Activated naive CD8-positive, alpha-beta T cell treated with anti-CD3 and anti-CD28 coated beads for 36 hours (primary cell): ENCODE data around the gene AHDC1. TPM values are rescaled to one million over a fixed set of nuclear protein-coding genes. Genes with fewer than 3 reads are reported as not detected.
A peak's percentile ranks its signal among the peaks of the same experiment; 100 is the strongest.

Source experiments
- DNase-seq: peaks from one replicate; pipeline ENCODE4 v3.0.0; 2021
- H3K27ac Mint-ChIP-seq: one replicate; pipeline ENCODE4 v1.8.0; 2022; ENCODE audit warnings: mild to moderate bottlenecking, moderate library complexity, mixed read lengths
- H3K27me3 Mint-ChIP-seq: one replicate; pipeline ENCODE4 v1.8.0; 2022; ENCODE audit warnings: mild to moderate bottlenecking, mixed read lengths
- H3K36me3 Mint-ChIP-seq: one replicate; pipeline ENCODE4 v1.8.0; 2021; ENCODE audit warnings: mild to moderate bottlenecking, mixed read lengths
- H3K4me1 Mint-ChIP-seq: one replicate; pipeline ENCODE4 v1.8.0; 2021; ENCODE audit warnings: mixed read lengths
- H3K4me3 Mint-ChIP-seq: one replicate; pipeline ENCODE4 v1.8.0; 2022; ENCODE audit warnings: mild to moderate bottlenecking, moderate library complexity, mixed read lengths
- H3K9me3 Mint-ChIP-seq: one replicate; pipeline ENCODE4 v1.8.0; 2022; ENCODE audit warnings: mixed read lengths
- total RNA-seq, 2 experiments: library from RNA; stranded (reverse); gene quantifications; one replicate each; pipeline ENCODE4 v1.2.3, GENCODE V29; 2021

The AHDC1 gene
- total RNA-seq, 2 experiments from 2014 or later = 10.0 to 12.0 TPM

DNA sequence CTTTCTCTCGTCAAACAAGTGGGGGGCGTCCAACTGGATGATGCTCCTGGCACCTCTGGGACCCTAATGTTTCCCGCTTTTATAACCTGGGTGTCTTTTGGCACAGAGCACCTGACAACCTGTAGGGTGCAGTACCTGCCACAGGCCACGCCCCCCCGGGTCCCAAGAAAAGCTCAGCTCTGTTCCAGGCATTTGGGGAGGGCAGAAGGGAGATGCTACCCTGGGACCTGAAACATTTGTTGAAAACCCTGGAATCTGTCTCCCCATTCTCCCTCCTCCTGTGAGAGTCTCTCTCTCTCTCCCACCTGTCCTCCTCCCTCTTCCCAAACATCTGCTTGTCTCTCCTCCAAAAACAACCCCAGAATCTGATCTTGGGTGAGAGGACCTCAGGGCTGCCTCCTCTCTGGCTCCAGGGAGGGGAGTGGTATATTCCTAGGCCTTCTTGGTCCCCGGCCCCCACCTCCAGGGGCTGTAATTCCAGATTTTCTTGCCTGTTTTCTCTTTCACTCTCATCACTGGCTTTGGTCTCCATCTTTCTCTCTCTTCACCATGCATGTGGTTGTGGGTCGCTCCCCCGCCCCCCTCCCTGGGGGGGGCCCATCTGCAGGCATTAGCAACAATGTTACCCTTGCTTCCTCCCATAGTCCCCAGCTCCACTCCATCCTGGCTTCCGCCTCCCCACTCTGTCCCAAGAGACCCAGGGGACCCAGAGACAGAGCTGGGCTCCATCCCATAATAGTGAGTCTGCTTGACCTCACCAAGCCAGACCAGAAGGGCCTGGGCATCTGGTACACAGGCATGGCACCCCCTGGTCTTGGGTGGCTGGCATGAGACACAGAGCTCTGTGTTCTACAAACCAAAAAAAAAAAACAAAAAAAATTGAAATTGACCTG lies 4.1 kb downstream of the AHDC1 start:
- H3K27ac Mint-ChIP-seq = no peak overlapping the region
- no peaks in the 10 kb centered on the region for H3K27me3 Mint-ChIP-seq
- no peaks in the 10 kb centered on the region for H3K9me3 Mint-ChIP-seq
- peaks cover 32% of the 10 kb centered on the region for H3K4me1 Mint-ChIP-seq
- no peak overlapping the region for H3K4me3 Mint-ChIP-seq
- H3K36me3 Mint-ChIP-seq = no peaks in the 10 kb centered on the region
- DNase-seq = no peak

- no peaks in the 10 kb centered on the region for H3K27me3 Mint-ChIP-seq
- no peaks in the 10 kb centered on the region for H3K36me3 Mint-ChIP-seq
- peak overlapping the region; percentile 47 for H3K27ac Mint-ChIP-seq
- H3K4me1 Mint-ChIP-seq = peaks cover 32% of the 10 kb centered on the region
- H3K4me3 Mint-ChIP-seq = no peak overlapping the region
- peak; percentile 76 for DNase-seq
- H3K9me3 Mint-ChIP-seq = no peaks in the 10 kb centered on the region
These were observed 4.9 kb downstream of the AHDC1 start for GRCh38 chr1:27598902-27599528.

DNA sequence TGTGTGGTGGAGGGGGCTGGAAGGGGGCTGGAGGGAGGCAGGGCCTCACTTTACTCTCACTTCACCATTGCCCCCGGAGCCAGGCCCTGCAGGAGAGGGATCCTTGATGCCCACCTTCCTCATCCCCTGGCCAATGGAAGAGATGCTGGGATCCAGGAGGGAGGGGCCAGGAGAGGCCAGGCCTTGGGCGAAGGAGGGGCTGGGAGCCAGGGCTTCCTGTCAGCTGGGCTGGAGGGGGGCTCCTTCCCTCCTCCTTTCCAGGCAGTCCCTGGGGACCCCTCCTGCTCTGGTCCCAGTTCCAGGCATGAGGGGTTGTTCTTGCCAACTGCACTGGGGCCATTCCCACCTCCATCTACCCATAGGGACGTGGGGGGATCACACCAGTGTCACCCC lies 5.7 kb downstream of the AHDC1 start:
- peaks cover 32% of the 10 kb centered on the region for H3K4me1 Mint-ChIP-seq
- H3K27ac Mint-ChIP-seq = no peak overlapping the region
- no peaks in the 10 kb centered on the region for H3K36me3 Mint-ChIP-seq
- H3K27me3 Mint-ChIP-seq = no peaks in the 10 kb centered on the region
- no peak overlapping the region for H3K4me3 Mint-ChIP-seq
- no peak for DNase-seq
- no peaks in the 10 kb centered on the region for H3K9me3 Mint-ChIP-seq

DNA sequence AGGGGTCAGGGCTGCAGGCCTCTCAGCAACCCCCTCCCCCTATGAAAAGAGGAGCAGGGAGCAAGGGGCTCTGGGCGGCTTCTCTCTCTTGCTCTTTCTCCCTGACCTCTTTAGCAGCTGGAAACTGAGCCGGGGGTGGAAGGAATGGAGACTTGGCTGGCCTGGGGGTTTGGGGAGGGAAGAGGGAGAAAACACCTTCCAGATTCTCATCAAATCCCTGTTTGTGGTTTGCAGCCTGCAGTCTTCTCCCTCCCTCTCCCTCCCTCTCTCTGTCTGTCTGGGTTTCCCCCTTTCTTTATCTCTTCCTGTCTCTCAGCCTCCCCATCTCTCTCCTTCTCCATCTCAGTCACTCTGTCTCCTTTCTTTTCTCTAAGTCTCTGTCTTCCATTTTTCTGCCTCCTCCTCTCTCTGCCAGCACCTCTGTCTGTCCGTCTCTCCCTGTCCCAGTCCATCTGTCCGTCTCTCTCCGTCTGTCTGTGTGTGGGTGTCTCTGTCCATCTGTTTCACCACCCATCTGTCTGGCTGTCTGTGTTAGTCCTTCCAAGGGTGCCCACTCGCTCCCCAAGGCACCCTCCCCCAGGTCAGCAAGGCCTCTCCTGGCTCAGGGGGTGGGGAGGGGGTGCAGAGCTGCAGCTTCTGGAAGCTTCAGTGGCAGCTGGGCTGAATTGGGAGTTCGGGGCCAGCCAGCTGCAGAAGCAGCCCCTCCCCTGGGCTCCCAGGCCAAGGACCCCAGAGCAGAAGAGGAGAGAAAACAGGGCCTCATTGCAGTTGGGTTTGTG lies 6.2 kb downstream of the AHDC1 start:
- Mint-ChIP-seq H3K36me3 (no peaks in the 10 kb centered on the region), H3K27me3 (no peaks in the 10 kb centered on the region), H3K4me1 (peaks cover 32% of the 10 kb centered on the region), H3K9me3 (no peaks in the 10 kb centered on the region), H3K4me3 (peak overlapping the region; percentile 25), H3K27ac (no peak overlapping the region)
- DNase-seq = no peak

- DNase-seq = no peak
- Mint-ChIP-seq H3K27me3 (no peaks in the 10 kb centered on the region), H3K9me3 (no peaks in the 10 kb centered on the region), H3K36me3 (no peaks in the 10 kb centered on the region), H3K4me1 (peaks cover 28% of the 10 kb centered on the region), H3K27ac (no peak overlapping the region), H3K4me3 (no peak overlapping the region)
These were observed 7.0 kb downstream of the AHDC1 start for GRCh38 chr1:27596986-27597385.

DNA sequence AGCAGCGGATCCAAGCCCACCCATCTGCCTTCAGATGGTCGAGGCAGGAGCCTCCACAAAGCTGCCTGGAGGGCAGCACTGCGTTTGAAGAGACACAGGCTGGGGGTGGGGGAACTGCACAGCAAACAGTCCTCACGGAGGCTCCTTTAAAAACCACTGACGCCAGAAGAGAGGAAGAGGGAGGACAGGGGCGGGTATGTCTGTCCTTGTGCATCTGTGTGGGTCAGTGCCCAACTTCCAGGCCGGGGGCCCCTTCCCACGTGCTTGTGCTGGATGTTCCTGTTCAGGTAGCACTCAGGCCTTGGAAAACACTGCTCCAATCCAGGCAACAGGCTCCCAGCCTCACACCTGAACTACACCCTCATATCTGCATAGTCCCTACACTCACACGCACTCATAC lies 7.7 kb downstream of the AHDC1 start:
- no peaks in the 10 kb centered on the region for H3K9me3 Mint-ChIP-seq
- DNase-seq = no peak
- H3K27ac Mint-ChIP-seq = no peak overlapping the region
- no peaks in the 10 kb centered on the region for H3K36me3 Mint-ChIP-seq
- no peak overlapping the region for H3K4me3 Mint-ChIP-seq
- no peaks in the 10 kb centered on the region for H3K27me3 Mint-ChIP-seq
- peaks cover 24% of the 10 kb centered on the region for H3K4me1 Mint-ChIP-seq

- peak; percentile 23 for DNase-seq
- Mint-ChIP-seq H3K36me3 (no peaks in the 10 kb centered on the region), H3K4me1 (peaks cover 19% of the 10 kb centered on the region), H3K4me3 (no peak overlapping the region), H3K9me3 (no peaks in the 10 kb centered on the region), H3K27me3 (no peaks in the 10 kb centered on the region), H3K27ac (no peak overlapping the region)
These were observed 8.3 kb downstream of the AHDC1 start for GRCh38 chr1:27595597-27595996.

DNA sequence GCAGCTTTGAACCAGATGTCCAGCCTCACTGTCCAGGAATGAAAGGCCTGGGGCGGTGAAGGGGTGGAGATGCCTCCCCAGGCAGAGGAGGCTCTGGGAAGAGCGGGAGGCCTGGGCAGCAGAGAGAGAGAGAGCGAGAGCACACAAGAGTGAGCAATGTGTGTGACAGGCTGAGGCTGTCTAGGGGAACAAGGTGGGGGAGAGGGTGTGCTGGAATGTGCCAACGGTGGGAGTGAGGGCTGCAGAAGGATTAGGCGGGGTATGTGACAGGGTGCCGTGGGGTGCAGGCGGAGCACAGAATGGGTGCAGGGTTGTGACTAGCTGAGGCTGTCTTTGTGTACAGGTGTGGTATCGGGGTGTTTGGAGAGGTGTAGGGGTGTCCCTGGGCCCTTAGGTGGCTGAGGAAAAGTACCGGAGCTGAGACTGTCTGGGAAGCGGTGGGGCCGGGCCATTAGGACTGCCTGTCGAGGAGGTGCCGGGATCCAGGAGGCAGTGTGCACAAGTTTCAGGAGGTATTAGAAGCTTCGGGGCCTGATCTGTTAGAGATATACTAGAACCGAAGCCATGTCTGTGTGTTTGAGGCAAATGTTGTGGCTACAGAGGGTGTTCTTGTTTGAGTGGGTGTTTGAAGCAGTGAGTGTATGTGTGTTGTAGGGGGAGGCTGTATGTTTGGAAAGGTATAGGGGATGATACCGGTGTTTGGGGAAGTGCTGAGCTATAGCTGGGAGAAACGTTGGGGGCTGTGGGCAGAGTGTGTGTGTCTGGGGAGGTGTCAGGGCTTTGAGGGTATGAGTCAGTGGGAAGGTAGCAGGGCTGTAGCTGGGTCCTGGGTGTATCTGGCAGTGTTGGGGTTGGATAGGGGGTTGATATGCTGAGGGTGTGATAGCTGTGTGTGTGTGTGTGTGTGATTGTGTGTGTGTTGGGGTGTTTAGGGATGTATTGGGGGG lies 9.1 kb downstream of the AHDC1 start:
- Mint-ChIP-seq H3K4me1 (peaks cover 11% of the 10 kb centered on the region), H3K4me3 (no peak overlapping the region)

GRCh38 chr1:27593678-27594563 lies 10.0 kb downstream of the AHDC1 start:
- H3K4me3 Mint-ChIP-seq = no peak overlapping the region
- H3K27me3 Mint-ChIP-seq = no peaks in the 10 kb centered on the region
- no peaks in the 10 kb centered on the region for H3K9me3 Mint-ChIP-seq
- H3K36me3 Mint-ChIP-seq = no peaks in the 10 kb centered on the region
- H3K27ac Mint-ChIP-seq = no peak overlapping the region
- H3K4me1 Mint-ChIP-seq = peaks cover 4% of the 10 kb centered on the region
- DNase-seq = no peak

More for the DNA sequence above, 9.1 kb downstream of the AHDC1 start:
- Mint-ChIP-seq H3K27ac (no peak overlapping the region), H3K36me3 (no peaks in the 10 kb centered on the region), H3K27me3 (no peaks in the 10 kb centered on the region), H3K9me3 (no peaks in the 10 kb centered on the region)
- peak; percentile 43 for DNase-seq

- H3K27ac Mint-ChIP-seq = no peak overlapping the region
- no peaks in the 10 kb centered on the region for H3K4me1 Mint-ChIP-seq
- H3K36me3 Mint-ChIP-seq = no peaks in the 10 kb centered on the region
- no peak overlapping the region for H3K4me3 Mint-ChIP-seq
- H3K27me3 Mint-ChIP-seq = no peaks in the 10 kb centered on the region
- DNase-seq = no peak
- no peaks in the 10 kb centered on the region for H3K9me3 Mint-ChIP-seq
These were observed 10.8 kb downstream of the AHDC1 start for GRCh38 chr1:27592931-27593677.

- H3K9me3 Mint-ChIP-seq = no peaks in the 10 kb centered on the region
- H3K27ac Mint-ChIP-seq = no peak overlapping the region
- DNase-seq = no peak
- no peaks in the 10 kb centered on the region for H3K4me1 Mint-ChIP-seq
- no peaks in the 10 kb centered on the region for H3K36me3 Mint-ChIP-seq
- H3K27me3 Mint-ChIP-seq = no peaks in the 10 kb centered on the region
- H3K4me3 Mint-ChIP-seq = no peak overlapping the region
These were observed 11.6 kb downstream of the AHDC1 start for GRCh38 chr1:27592232-27592930.

DNA sequence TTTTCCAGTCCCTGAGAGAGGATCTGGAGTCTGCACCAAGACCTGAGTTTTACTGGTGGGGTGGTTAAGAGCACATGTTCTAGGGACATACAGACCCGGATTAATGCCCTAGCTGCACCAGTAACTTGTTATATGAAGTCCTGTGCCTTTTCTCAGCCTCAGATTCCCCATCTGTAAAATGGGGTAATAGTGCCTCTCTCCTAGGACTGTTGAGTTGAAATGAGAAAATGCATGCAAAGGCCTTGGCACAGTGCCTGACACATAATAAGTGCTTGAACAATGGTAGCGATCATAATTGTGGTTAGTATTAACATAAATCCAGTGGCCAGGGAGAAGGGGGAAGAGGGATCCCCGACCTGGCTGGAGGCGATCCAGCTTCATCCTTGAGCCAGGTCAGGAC lies 12.3 kb downstream of the AHDC1 start:
- DNase-seq = no peak
- Mint-ChIP-seq H3K36me3 (no peaks in the 10 kb centered on the region), H3K9me3 (no peaks in the 10 kb centered on the region), H3K4me3 (no peak overlapping the region), H3K27me3 (no peaks in the 10 kb centered on the region), H3K4me1 (no peaks in the 10 kb centered on the region), H3K27ac (no peak overlapping the region)
